KMS-11 (cell line): ENCODE data around the gene PAPSS2.

Experiments used
- H2AFZ ChIP-seq: fragments of 200-600 bp; sonication (generic); 2 replicates; pipeline ENCODE4 v1.6.1; 2016; ENCODE audit warnings: antibody characterized with exemption, mixed run types, low read depth
- H3K27ac ChIP-seq: fragments of 200-600 bp; sonication (generic); 2 replicates; pipeline ENCODE4 v1.6.1; 2016; ENCODE audit warnings: mild to moderate bottlenecking, mixed run types
- H3K27me3 ChIP-seq: fragments of 200-600 bp; sonication (generic); 2 replicates; pipeline ENCODE4 v1.6.1; 2017; ENCODE audit warnings: mild to moderate bottlenecking, low read depth, mixed run types, moderate library complexity; ENCODE audit not compliant: insufficient read depth
- H3K36me3 ChIP-seq: fragments of 200-600 bp; sonication (generic); 2 replicates; pipeline ENCODE4 v1.6.1; 2017; ENCODE audit warnings: mild to moderate bottlenecking, mixed run types; ENCODE audit not compliant: insufficient read depth
- H3K4me1 ChIP-seq: fragments of 200-600 bp; sonication (generic); 2 replicates; pipeline ENCODE4 v1.6.1; 2016; ENCODE audit warnings: mild to moderate bottlenecking, low read depth, mixed run types; ENCODE audit not compliant: poor library complexity, severe bottlenecking
- H3K4me2 ChIP-seq: fragments of 200-600 bp; sonication (generic); 2 replicates; pipeline ENCODE4 v1.7.0; 2016; ENCODE audit warnings: mild to moderate bottlenecking, mixed run types
- H3K4me3 ChIP-seq: fragments of 200-600 bp; sonication (generic); IDR thresholded peaks from 2 replicates; pipeline ENCODE4 v1.6.1; 2017; ENCODE audit warnings: low read depth, low read length, mixed read lengths; ENCODE audit not compliant: insufficient read depth
- H3K79me2 ChIP-seq: fragments of 200-600 bp; sonication (generic); 2 replicates; pipeline ENCODE4 v1.6.1; 2016; ENCODE audit warnings: low read depth, mixed run types; ENCODE audit not compliant: insufficient read depth
- H3K9ac ChIP-seq: fragments of 200-600 bp; sonication (generic); 2 replicates; pipeline ENCODE4 v1.6.1; 2016; ENCODE audit warnings: mild to moderate bottlenecking, mixed run types
- H4K20me1 ChIP-seq: fragments of 200-600 bp; sonication (generic); 2 replicates; pipeline ENCODE4 v1.6.1; 2016; ENCODE audit warnings: mild to moderate bottlenecking, mixed run types; ENCODE audit not compliant: insufficient read depth
- TF ChIP-seq, protein P1 (sequence below): fragments of 200-600 bp; sonication (generic); conservative IDR thresholded peaks from 2 replicates; pipeline ENCODE4 v1.6.1; 2017; ENCODE audit warnings: low read depth, mild to moderate bottlenecking, antibody characterized with exemption, low read length, moderate library complexity, mixed read lengths

Gene PAPSS2

DNA sequence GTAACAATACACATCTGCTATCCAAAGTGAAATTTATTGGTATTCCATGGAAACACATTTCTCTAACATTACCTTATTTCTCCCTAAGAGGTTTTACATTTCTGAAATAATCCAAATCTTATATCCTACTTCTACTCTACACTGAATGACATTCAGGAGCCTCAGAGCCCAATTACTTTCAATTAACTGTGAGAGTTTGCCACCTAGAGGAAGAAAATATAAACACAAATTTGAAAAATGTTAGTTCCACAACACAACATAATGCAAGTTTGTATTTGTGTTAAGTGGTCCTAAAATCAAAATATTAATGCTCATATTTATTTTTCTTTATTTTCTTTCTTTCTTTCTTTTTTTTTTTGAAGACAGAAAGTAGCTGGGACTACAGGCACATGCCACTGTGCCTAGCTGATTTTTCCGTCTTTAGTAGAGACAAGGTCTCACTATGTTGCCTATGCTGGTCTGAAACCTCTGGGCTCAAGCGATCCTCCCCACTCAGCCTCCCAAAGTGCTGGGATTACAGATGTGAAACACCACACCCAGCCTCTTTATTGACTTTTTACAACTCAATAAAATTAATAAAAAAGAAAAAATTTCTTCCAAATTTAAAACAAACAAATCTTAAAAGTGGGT lies 112.3 kb downstream of the PAPSS2 start:
- no peaks in the 10 kb centered on the region for H4K20me1 ChIP-seq
- H3K4me1 ChIP-seq: peaks cover 11% of the 10 kb centered on the region
- TF ChIP-seq, protein P1, sequence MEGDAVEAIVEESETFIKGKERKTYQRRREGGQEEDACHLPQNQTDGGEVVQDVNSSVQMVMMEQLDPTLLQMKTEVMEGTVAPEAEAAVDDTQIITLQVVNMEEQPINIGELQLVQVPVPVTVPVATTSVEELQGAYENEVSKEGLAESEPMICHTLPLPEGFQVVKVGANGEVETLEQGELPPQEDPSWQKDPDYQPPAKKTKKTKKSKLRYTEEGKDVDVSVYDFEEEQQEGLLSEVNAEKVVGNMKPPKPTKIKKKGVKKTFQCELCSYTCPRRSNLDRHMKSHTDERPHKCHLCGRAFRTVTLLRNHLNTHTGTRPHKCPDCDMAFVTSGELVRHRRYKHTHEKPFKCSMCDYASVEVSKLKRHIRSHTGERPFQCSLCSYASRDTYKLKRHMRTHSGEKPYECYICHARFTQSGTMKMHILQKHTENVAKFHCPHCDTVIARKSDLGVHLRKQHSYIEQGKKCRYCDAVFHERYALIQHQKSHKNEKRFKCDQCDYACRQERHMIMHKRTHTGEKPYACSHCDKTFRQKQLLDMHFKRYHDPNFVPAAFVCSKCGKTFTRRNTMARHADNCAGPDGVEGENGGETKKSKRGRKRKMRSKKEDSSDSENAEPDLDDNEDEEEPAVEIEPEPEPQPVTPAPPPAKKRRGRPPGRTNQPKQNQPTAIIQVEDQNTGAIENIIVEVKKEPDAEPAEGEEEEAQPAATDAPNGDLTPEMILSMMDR: peak; percentile 74
- no peak overlapping the region for H3K4me2 ChIP-seq
- H3K36me3 ChIP-seq: no peaks in the 10 kb centered on the region
- H3K27me3 ChIP-seq: no peaks in the 10 kb centered on the region
- H3K9ac ChIP-seq: no peak overlapping the region
- no peaks in the 10 kb centered on the region for H3K79me2 ChIP-seq
- no peak overlapping the region for H3K4me3 ChIP-seq
- no peak overlapping the region for H3K27ac ChIP-seq
- no peak overlapping the region for H2AFZ ChIP-seq

DNA sequence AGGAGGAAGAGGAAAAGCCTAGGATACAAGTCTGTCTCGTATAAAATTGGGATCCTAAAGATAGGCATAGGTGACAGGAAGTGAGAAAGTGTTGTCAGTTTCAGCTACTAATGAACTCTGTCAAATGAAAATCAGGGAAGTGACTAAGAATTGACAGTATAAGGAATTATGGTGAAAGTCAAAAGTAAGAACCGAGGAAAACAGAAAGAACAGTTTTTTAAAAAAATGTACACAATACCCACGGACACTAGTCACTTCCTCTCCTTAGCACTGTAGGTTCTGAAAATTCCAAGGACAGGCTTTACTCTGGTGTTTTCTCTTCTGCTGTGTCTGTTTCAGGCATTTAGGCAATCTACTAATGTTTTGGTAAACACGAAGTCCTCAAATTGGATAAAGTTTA lies 116.1 kb downstream of the PAPSS2 start:
- H3K36me3 ChIP-seq: no peaks in the 10 kb centered on the region

DNA sequence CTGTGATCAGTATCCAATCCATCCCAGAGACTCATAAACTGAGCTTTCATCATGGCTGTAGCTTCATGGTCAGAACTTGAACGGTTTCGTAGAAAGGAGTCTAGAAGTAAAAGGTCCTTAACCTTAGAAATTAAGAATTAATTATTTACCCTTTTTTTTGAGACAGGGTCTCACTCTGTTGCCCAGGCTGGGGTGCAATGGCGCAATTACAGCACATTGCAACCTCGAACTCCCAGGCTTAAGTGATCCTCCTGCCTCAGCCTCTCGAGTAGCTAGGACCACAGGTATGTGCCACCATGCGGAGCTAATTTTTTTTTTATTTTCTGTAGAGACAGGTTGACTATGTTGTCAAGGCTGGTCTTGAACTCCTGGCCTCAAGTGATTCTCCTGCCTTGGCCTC lies 116.7 kb downstream of the PAPSS2 start:
- TF ChIP-seq, protein P1: no peak
- Histone ChIP-seq H3K27ac (no peak overlapping the region), H3K27me3 (no peaks in the 10 kb centered on the region), H4K20me1 (no peaks in the 10 kb centered on the region), H3K9ac (no peak overlapping the region), H3K36me3 (no peaks in the 10 kb centered on the region), H3K79me2 (no peaks in the 10 kb centered on the region), H3K4me3 (no peak overlapping the region), H3K4me2 (no peak overlapping the region), H2AFZ (no peak overlapping the region), H3K4me1 (peaks cover 11% of the 10 kb centered on the region)

More for the DNA sequence above, 116.1 kb downstream of the PAPSS2 start:
- Histone ChIP-seq H3K4me1 (peaks cover 11% of the 10 kb centered on the region), H4K20me1 (no peaks in the 10 kb centered on the region), H3K27ac (no peak overlapping the region), H3K9ac (no peak overlapping the region), H3K27me3 (no peaks in the 10 kb centered on the region), H3K79me2 (no peaks in the 10 kb centered on the region), H3K4me3 (no peak overlapping the region), H3K4me2 (no peak overlapping the region), H2AFZ (no peak overlapping the region)
- TF ChIP-seq, protein P1: no peak

DNA sequence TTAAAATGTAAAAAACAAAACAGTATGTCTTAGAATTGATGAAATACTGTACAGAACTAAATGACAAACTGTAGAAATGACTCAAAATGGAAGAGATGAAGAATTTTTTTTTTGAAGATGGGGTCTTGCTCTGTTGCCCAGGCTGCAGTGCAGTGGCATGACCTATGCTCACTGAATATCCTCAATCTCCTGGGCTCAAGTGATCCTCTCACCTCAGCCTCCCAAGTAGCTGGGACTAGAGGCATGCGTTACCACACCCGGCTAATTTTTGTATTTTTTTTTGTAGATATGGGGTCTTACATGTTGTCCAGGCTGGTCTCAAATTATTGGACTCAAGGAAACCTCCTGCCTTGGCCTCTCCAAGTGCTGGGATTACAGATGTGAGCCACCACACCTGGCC lies 121.9 kb downstream of the PAPSS2 start:
- Histone ChIP-seq H2AFZ (no peak overlapping the region), H3K4me3 (no peak overlapping the region), H3K79me2 (no peaks in the 10 kb centered on the region), H3K36me3 (no peaks in the 10 kb centered on the region), H4K20me1 (no peaks in the 10 kb centered on the region), H3K4me2 (no peak overlapping the region), H3K9ac (no peak overlapping the region), H3K27me3 (no peaks in the 10 kb centered on the region), H3K27ac (no peak overlapping the region), H3K4me1 (no peaks in the 10 kb centered on the region)
- TF ChIP-seq, protein P1: no peak
